NOMO-1 (cell line): Measurements from ENCODE around the gene C8A.

Experiments
- DNase-seq, 2 experiments: peaks; one replicate each; lab custom pipeline; 2025; ENCODE audit not compliant: unreplicated experiment in 2 of 2; lab: John Stamatoyannopoulos, UW

Gene C8A

GRCh38 chr1:56880774-56881173, 26.2 kb downstream of the C8A start:
- no peak for DNase-seq

GRCh38 chr1:56881417-56881816, 26.8 kb downstream of the C8A start:
- no peak for DNase-seq

- DNase-seq: no peak
These were observed 35.6 kb downstream of the C8A start for GRCh38 chr1:56890229-56890628.

- DNase-seq: no peak
These were observed 39.4 kb downstream of the C8A start for GRCh38 chr1:56894014-56894413.

GRCh38 chr1:56897150-56898004, 42.8 kb downstream of the C8A start:
- no peak for DNase-seq

- DNase-seq: no peak
These were observed 43.4 kb downstream of the C8A start for GRCh38 chr1:56898005-56898373.

GRCh38 chr1:56898879-56899278, 44.3 kb downstream of the C8A start:
- no peak for DNase-seq

- peak; percentile 26 to 72 for DNase-seq
These were observed 47.1 kb downstream of the C8A start for GRCh38 chr1:56901716-56902115.

GRCh38 chr1:56903778-56904177, 49.2 kb downstream of the C8A start:
- no peak for DNase-seq

GRCh38 chr1:56904663-56905397, 50.2 kb downstream of the C8A start:
- no peak for DNase-seq

- DNase-seq: no peak
These were observed 51.1 kb downstream of the C8A start for GRCh38 chr1:56905667-56906066.

- peak; percentile 83 to 92 for DNase-seq
These were observed 54.1 kb downstream of the C8A start for GRCh38 chr1:56908619-56909221.

GRCh38 chr1:56910441-56910985, 55.9 kb downstream of the C8A start:
- DNase-seq: peak; percentile 81 to 86

- DNase-seq: peak; percentile 30 to 65
These were observed 56.7 kb downstream of the C8A start for GRCh38 chr1:56911098-56911938.

- no peak for DNase-seq
These were observed 57.7 kb downstream of the C8A start for GRCh38 chr1:56912325-56912724.

GRCh38 chr1:56915960-56916359, 61.4 kb downstream of the C8A start:
- no peak for DNase-seq

- DNase-seq: no peak
These were observed 62.0 kb downstream of the C8A start for GRCh38 chr1:56916630-56917029.

GRCh38 chr1:56917356-56917755, 62.8 kb downstream of the C8A start:
- DNase-seq: no peak

- no peak for DNase-seq
These were observed 66.0 kb downstream of the C8A start for GRCh38 chr1:56920591-56921001.

GRCh38 chr1:56921479-56921878, 66.9 kb downstream of the C8A start:
- DNase-seq: no peak
